Loucy (cell line): ENCODE results near the gene LIM2.

Source experiments
- CTCF ChIP-seq: fragments of 200-600 bp; sonication (generic); conservative IDR thresholded peaks from 2 replicates; pipeline ENCODE4 v1.5.1; 2014; ENCODE audit warnings: mild to moderate bottlenecking, antibody characterized with exemption, low read length
- EZH2phosphoT487 ChIP-seq: fragments of 200-600 bp; IDR thresholded peaks from 2 replicates; pipeline ENCODE4 v1.6.1; 2018; ENCODE audit warnings: antibody characterized with exemption, mild to moderate bottlenecking, moderate library complexity, borderline replicate concordance

GRCh38 chr19:51345076-51345620, 42.6 kb downstream of the LIM2 start:
- no peak for TF ChIP-seq CTCF
- TF ChIP-seq EZH2phosphoT487, result no peak
